ENCODE measurements around the gene TEK.

TEK gene

DNA sequence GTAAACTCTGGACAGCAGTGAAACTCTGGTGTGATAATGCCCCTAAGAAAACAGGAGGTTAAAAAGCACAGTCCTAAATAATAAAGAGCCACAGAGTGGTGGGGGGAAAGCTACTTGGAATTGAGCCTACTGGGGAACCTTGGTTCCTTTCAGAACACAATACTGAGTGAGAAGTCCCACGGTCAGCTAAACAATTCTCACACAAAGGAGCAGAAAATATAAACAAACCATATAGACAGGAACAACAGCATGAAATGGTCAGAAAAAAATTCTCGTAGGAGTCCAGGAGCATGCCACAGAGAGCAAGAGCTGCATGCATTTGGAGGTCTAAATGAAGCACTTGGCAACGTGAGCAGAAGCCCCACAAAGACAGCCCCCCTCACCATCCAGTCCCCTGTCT lies 56.0 kb downstream of the TEK start:
- DNase-seq, result no peak
- intact Hi-C loops (cut with DNase I), result no loop called here

DNA sequence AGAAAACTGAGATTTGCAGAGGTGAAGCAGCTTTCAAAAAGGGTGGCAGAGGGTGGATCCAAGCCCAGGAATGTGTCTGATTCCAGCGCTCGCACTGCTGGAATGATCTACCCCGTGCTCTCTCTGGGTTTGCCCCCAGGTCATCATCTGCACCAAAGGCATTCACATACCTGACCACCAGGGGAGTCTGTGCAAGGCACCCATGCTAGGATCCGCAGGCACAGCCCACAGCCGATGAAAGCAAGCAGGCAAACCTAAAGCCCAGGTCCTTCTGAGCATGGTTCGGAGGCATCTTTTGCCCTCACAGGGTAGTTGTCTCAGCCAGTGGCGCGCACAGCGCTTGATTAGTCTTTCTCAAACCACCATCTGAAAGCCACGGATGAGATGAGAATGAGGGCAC lies 56.6 kb downstream of the TEK start:
- DNase-seq, result no peak
- intact Hi-C loops (cut with DNase I), result no loop called here

DNA sequence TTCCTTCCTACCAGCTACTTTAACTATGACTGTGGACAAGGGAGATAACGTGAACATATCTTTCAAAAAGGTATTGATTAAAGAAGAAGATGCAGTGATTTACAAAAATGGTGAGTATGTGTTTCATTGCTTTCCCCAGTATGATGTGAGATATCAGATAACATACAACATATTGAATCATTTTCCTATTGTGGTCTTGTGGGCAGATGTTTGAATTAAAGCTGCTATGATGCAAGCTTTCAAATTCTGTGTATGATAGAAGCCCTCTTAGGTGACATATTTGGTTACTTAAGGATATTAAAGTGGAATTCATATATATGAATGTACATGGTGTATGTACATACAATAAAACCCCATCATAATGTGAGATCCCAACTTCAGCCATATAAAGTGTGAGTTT lies 59.5 kb downstream of the TEK start:
- intact Hi-C loops (cut with DNase I), result no loop called here
- no peak for DNase-seq

DNA sequence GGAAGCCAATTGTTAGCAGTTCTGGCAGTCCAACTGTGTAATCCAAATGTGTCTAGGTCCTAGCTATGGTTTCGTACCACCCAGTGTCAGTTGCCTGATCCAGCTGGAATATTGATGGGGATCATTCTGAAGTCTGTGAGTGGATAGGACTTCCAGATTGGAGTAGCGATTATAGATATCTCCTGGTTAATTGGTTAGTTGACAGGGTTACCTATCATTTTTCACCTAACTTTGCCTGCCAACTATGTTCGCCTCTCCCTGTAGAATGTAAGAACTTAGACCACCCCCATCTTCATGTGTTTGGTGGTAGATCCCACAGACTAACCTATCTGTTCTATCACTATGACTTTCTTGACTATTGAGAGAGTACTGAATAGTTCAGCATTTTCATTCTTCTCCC lies 59.9 kb downstream of the TEK start:
- no peak for DNase-seq
- intact Hi-C loops (cut with DNase I), result no loop called here

DNA sequence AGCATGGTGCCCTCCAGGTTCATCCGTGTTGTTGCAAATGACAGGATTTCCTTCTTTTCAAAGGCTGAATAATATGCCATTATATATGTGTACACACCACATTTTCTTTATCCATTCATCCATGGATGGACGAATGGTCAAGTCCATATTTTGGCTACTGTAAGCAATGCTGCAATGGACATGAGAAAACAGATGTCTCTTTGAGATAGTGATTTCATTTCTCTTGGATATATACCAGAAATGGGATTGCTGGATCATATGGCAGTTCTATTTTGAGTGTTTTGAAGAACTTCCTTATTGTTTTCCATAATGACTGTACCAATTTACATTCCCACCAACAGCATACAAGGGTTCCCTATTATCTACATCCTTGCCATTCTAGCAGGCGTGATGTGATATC lies 67.9 kb downstream of the TEK start:
- intact Hi-C loops (cut with DNase I), result no loop called here
- DNase-seq, result no peak

DNA sequence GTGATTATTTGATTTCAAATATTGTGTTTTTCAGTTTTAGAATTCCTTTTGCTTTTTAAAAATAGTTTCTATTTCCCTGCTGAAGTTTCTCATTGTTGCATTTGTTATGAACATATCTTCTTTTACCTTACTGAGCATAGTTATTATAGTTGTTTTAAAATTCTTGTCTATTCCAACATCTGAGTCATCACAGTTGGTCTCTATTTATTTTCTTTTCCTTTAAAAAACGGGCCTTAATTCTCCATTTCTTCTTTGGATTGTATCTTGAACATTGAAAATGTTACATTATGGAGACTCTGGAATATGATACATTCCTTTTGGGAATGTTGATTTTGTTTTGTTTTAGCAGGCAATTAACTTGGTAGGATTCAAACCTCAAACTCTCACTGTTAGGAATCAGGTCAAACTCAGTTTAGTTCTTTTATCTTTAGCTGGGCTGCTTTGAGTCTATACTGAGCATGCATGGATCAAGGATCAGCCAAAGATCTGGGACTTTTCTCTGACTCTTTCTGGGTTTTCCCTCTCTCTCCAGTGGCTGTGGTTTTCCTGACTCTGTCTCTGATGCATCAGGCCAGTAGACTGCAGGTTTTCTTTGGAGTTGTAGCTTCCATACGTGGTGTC lies 70.3 kb downstream of the TEK start:
- intact Hi-C loops (cut with DNase I), result no loop called here
- DNase-seq, result no peak

DNA sequence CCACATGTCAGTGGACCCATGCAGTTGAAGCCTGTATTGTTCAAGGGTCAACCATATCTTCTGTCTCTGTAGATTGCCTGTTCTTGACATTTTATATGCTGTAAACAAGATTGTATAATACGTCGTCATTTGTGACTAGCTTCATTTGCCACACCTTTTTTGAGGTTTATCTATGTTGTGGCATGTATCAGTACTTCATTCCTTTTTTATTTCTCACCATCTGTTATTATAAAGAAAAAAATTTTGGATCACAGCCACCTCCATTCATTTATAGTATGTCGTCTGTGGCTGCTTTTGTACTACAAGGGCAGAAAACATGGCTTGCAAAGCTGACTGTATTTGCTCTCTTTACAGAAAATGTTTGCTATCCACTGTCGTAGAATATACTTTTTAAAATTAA lies 72.4 kb downstream of the TEK start:
- intact Hi-C loops (cut with DNase I), result no loop called here

DNA sequence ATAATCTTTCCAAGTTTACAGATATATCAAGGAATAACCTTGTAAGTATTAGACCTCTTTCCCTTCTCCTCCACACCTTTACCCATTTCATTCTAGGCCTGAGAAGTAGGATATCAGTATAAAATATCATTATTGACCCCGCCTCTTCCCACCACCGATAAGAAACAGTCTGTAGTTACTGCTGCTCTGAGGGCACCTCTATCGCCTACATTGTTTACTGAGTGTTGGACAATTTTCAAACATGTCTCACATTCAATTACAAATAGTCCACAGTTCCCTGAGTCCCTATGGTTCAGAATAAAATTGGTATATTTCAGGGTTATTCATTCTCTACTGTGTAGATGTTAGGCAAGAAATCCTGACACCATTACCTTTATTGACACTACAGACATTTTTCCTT lies 73.4 kb downstream of the TEK start:
- intact Hi-C loops (cut with DNase I), result no loop called here
- DNase-seq, result no peak

More for the DNA sequence above, 72.4 kb downstream of the TEK start:
- no peak for DNase-seq

DNA sequence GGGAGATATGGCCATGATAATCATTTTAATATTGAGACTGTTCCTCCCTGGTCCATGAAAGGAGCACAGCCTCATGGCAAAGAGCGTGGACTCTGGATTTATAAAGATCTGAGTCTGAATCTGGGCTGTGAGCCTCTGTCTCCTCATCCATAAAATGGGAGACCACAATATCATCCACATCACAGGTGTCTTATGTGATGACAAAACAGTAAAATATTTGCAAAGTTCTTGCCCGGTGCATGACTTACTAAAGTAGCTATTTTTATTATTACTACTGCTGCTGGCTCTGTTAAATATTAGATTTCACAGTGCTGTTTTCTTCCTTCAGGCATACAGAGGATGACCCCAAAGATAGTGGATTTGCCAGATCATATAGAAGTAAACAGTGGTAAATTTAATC lies 74.1 kb downstream of the TEK start:
- no peak for DNase-seq
- intact Hi-C loops (cut with DNase I), result no loop called here

DNA sequence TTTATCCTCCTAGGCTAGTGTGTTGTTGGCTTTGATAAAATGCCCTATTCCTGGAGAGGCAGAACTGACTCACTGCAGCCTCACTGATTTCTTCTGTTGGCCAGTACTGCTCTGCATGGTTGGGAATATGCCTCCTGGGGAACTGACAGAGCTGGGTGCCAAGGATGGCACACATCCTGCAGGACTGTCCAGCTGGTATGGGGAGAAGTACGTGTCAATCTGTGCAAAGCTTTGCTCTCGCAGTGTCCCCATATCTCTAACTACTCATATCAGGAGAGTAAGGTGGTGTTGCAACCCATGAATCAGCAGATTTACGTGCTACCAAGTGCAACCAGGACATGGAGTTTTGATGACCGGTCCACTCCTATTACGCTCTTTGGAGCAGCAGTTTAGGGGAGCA lies 74.7 kb downstream of the TEK start:
- intact Hi-C loops (cut with DNase I), result no loop called here
- no peak for DNase-seq

DNA sequence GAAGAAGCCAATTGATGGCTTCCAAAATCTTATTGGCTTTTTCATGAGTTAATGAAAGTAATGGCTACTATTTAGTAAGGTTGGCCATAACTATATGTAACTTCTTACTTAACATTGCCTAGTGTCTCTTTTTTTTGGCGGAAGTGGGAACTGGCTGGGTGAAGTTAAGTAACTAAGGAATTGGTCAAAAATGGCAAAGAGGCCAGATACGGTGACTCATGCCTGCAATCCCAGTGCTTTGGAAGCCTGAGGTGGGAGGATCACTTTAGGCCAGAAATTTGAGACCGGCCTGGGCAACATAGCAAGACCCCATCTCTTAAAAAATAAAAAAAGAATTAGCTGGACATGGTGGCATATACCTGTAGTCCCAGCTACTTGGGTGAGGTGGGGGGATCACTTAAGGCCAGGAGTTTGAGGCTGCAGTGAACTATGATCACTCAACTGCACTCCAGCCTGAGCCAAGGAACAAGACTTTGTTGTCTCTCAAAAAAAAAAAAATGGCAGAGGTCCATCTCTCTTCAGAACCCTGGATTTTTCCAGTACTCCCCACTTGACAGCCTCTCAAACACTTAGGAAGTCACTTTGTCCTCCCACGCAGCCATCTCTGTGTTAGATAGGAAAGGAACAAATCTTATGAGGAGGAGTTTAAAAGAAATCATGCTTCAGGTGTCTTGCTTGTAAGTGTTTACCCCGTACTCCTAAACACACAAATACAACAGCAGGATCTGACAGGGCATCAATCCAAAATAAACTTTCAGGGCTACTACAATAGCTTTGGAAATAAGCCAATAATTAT lies 75.7 kb downstream of the TEK start:
- intact Hi-C loops (cut with DNase I), result no loop called here
- DNase-seq, result peak in 23 of 42 donors; percentile 11 to 74 (median 36)

DNA sequence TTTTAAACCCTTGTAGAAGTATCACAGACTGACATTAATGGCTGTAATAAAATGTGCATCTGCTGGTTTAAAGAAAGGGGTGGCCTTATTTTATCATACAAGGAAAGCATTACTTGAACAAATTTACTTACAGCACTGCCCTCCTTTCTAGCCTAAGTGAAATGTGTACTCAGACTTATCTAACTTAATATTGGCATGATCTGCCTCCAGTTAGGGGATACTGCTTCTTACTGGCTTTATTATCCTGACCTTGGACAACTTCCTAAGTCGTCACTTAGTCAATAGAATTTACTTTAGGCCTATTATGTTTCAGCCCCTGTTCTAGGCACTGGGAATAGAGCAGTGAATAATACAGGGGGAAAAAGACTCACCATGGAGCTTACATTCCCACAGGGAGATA lies 79.4 kb downstream of the TEK start:
- intact Hi-C loops (cut with DNase I), result no loop called here
- no peak for DNase-seq

DNA sequence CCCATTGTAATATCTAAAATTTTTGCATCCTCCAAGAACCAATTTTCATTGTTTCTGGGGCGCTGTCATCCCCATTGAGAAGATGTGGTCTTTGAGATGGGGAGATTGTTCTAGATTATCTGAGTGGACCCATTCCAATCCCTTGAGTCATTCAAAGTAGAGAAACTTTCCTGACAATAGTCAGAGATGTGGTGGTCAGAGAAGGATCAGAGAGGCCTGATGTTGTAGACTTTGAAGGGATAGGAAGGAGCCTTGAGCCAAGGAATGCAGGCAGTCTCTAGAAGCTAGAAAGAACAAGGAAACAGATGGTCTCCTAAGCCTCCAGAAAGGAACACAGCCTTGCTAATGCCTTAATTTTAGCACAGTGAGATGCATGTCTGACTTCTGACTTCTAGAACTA lies 80.4 kb downstream of the TEK start:
- no peak for DNase-seq
- intact Hi-C loops (cut with DNase I), result no loop called here

DNA sequence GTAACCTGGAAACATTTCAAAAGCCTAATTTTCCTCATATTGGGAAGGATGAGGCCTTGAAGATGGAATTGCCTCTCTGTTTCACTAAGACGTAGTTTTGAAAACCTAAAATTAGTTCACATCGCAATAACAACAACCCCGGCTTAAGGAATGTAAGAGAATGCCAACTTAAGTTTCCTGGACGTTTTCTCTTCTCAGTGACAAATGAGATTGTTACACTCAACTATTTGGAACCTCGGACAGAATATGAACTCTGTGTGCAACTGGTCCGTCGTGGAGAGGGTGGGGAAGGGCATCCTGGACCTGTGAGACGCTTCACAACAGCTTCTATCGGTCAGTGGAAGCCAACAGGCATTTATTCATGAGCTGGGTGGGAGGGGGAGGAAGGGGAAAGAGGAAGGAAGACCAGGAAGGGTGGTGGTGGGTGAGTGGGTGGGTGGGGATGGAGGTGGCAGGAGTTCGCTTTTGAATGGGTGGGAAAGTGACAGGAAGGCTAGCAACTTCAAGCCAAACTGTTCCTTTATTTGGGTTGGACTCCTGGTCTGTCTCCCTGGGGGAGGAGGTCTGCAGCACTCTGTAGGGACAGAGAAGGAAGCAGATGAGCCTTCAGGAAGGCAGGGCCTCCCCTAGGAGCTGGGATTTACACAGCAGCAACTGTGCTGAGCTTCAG lies 83.4 kb downstream of the TEK start:
- no peak for DNase-seq
- intact Hi-C loops (cut with DNase I), result no loop called here

DNA sequence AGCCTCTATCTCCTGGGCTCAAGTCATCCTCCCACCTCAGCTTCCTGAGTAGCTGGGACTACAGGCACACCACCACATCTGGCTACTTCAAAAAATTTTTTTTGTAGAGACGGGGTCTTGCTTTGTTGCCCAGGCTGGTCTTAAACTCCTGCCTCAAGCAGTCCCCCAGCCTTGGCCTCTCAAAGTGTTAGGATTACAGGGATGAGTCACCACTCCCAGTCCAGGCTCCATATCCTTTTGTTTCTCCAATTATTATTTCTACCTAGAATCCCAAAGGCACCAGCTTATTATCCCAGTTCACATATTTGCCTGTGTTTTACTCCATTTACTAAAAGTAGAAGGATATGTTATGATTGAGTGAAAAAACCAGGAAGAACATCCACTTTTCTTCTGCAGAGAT lies 84.9 kb downstream of the TEK start:
- no peak for DNase-seq
- intact Hi-C loops (cut with DNase I), result no loop called here

DNA sequence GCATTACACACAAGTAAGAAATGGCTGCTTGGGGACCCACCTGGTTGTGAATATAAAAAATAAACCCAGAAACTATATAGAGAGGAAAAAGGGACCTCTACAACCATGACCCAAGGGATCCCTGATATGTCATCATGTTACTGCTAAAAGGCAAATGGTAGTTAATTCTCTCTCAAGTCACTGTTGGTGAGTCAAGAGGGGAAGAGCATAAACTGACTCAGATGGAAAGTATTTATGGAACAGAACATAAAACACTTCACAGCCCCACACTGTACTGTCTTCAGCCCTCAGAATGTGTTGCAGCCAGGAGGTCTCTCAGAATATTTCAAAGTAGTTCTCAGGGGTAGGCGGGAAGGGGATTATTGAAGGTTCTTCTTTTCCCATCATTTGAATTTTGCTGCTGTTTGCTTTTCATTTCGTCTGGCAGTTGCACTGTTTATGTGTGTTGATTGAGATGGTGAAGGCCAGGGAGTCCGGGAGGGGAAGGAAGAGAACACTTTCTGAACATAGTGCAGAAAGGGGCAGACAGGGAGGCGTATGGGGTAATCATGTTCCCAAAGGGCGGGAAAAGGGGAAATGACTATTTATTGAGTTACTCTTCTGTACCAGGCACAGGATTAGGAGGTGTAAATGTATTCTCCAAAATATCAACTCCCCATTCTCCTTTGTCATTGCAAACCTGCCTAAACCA lies 85.5 kb downstream of the TEK start:
- DNase-seq, result peak in 1 of 42 donors; percentile 2
- intact Hi-C loops (cut with DNase I), result no loop called here

DNA sequence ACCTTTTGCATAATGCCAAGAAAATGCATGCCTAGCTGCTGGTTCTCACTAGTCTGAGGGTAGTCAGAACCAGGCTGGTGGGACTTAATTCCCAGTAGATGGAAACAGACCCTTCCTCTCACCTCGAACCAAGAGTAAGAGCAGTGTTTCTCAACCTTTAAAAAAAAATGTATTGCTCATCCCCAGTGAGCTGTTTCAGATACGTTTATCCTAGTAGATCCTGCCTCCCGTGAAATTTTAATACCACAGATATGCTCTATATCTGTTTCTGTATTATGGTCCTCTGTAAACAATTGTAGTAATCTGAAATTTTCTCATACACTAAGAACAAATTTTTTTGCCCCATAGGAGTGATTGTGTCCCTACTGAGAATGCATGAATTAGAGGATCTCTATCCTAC lies 86.2 kb downstream of the TEK start:
- no peak for DNase-seq
- intact Hi-C loops (cut with DNase I), result no loop called here

DNA sequence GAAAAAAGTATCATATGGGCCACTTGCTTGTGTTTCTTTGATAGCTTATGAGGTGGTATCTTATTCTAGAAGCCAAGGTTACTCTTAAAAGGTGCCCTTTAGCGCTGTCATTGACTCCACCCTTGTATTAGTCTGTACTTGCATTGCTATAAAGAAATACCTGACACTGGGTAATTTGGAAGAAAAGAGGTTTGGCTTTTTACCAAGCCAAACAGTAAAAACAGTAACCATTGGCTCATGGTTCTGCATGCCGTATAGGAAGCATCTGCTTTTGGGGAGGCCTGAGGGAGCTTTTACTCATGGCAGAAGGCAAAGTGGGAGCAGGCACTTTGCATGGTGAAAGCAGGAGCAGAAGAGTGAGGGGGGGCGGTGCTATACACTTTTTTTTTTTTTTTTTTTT lies 87.4 kb downstream of the TEK start:
- intact Hi-C loops (cut with DNase I), result no loop called here
- no peak for DNase-seq

DNA sequence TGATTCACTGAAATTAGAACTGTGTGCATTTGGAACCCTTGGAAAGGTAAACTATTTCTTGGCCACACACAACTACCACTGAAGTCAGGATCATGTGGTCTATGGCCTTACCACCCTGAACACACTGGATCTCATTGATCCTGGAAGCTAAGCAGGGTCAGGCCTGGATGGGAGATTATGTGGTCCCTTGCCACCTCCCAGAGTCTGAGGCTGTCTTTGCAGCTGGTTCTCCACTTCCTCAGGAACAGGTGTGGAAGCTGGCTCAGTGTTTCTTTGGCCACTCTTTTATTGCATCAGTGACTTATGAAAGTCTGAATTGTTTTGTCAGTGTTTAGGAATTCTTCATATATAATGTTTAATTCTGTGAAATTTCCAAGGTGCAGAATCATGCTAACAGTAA lies 89.2 kb downstream of the TEK start:
- peak in 1 of 42 donors; percentile 4 for DNase-seq
- intact Hi-C loops (cut with DNase I), result no loop called here

DNA sequence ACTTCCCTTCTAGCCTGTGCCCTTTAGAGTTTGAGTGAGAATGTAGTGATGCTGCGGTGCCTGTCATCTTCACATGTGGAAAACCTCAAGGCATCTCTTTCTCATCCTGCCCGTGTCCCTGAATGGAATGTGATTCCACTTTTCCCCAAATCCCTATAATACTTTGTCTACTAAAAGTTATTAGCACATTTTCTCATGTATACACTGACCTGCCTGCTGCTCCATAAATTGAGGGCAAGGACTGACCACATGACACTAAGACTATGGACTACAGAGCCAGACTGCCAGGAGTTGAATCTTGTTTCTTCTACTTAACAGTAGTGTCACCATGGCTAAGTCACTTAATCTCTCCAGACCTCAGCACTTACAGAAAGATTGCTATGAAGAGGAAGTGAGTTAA lies 93.0 kb downstream of the TEK start:
- intact Hi-C loops (cut with DNase I), result no loop called here
- no peak for DNase-seq

Measured in head of caudate nucleus (tissue), 42 donors.